ENCODE results near the gene NAPG. TPM values are rescaled to one million over a fixed set of nuclear protein-coding genes. Genes with fewer than 3 reads are reported as not detected.

NAPG gene
- total RNA-seq, 4 donors from 2014 or later = 25.7 to 37.7 (median 32.7) TPM

GRCh38 chr18:10482985-10483949 lies 42.6 kb upstream of the NAPG start:
- no peak for TF ChIP-seq CTCF (IDR thresholded peaks at IDR 0.05)
- no peak for DNase-seq (ENCODE audit: low spot score)
- ATAC-seq (ENCODE audit: low FRiP score) = no peak

GRCh38 chr18:10485475-10485874 lies 40.4 kb upstream of the NAPG start:
- ATAC-seq (ENCODE audit: low FRiP score) (no peak), DNase-seq (ENCODE audit: low spot score) (no peak)
- TF ChIP-seq CTCF (IDR thresholded peaks at IDR 0.05) = no peak

- no peak for ATAC-seq (ENCODE audit: low FRiP score)
- TF ChIP-seq CTCF (IDR thresholded peaks at IDR 0.05) = no peak
- DNase-seq (ENCODE audit: low spot score) = no peak
These were observed 39.5 kb upstream of the NAPG start for GRCh38 chr18:10486362-10486761.

DNA sequence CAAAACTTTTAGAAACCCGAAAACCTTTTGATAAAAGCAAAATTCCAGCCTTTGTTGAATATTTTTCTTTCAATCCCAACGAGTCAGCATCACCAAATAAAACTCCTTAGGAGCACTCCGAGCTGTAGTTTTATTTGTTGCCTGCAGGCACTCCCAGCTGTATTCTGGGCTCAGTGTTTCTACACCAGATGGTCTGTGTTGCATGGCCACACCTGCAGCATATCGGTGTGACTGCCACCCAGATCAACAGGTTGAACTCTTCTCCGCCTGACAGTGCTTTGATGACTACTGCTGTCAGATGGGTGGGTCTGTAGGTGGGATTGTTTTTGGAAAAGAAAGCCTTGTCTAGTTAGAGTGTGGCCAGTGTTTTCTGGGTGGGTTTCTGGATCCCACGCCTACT lies 38.7 kb upstream of the NAPG start:
- no peak for TF ChIP-seq CTCF (IDR thresholded peaks at IDR 0.05)
- no peak for ATAC-seq (ENCODE audit: low FRiP score)
- no peak for DNase-seq (ENCODE audit: low spot score)

DNA sequence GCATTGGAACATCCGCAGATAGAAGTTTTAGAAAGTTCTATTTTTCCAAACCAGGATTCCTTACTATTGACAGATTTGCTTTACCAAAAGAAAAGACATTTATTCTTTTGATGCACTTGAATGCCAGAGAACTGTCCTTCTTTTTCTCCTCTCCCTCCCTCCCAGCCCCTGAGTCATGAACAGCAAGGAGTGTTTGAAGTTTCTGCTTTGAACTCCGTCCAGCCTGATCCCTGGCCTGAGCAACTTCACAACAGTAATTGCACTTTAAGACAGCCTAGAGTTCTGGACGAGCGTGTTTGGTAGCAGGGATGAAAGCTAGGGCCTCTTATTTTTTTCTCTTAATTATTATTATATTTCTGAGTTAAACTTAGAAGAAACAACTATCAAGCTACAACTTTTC lies 37.8 kb upstream of the NAPG start:
- peak; percentile 90 for ATAC-seq (ENCODE audit: low FRiP score)
- no peak for DNase-seq (ENCODE audit: low spot score)
- no peak for TF ChIP-seq CTCF (IDR thresholded peaks at IDR 0.05)

DNA sequence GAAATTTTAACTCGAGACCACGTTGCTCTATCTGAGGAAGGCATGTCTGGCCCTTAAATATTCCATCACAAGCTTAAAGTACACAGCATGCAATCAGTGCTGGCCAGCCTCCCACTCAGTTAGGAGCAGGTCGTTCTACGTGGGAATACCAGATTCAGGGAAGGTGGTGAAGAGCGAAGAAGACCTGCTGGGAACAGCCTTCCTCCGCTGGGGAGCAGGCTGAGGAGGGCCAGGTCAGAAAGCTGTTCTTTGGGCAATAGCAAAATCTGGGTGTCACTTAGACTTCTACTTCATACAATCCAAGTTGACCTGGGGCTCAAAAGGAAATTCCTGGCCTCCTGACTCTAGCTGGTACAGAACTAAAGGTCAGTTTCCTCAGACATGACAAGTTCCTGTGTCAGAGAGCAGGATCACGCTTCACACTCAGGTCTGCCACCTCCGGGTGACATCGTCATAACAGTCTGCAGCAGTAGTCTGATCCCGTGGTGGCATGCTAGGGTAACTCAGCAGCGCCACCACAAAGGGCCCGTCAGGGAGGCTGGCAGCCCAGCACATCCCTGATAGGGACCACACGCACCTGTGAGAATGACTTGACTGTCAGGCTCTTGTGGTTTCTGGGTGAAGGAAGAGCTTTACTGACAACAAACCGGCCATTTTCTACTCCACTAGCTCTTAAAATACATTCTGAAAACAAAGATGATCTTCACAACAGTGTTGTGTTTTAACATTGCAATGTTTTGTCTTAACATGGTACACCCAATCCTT lies 35.2 kb upstream of the NAPG start:
- DNase-seq (ENCODE audit: low spot score) = no peak
- ATAC-seq (ENCODE audit: low FRiP score) = no peak
- no peak for TF ChIP-seq CTCF (IDR thresholded peaks at IDR 0.05)
